Upper lobe of left lung (tissue), 4 donors: ENCODE results near the gene PDZD2.

ENCODE experiments used
- CTCF ChIP-seq, 6 experiments: fragments of 450-650 bp in 4 of 6; fragments of 200-600 bp in 2 of 6; sonication (generic) in 2 of 6; IDR thresholded peaks; one replicate each; pipeline ENCODE4 v1.5.1; 2016 to 2019; ENCODE audit warnings: antibody characterized with exemption in 6 of 6
- POLR2A ChIP-seq, 4 donors: fragments of 450-650 bp; IDR thresholded peaks; one replicate each; pipeline ENCODE4 v1.5.1; 2016 to 2017; ENCODE audit warnings: antibody characterized with exemption in 4 of 4, mild to moderate bottlenecking in 2 of 4
- POLR2AphosphoS5 ChIP-seq, 2 donors: sonication (generic); formaldehyde crosslinking; IDR thresholded peaks; one replicate each; pipeline ENCODE4 v1.5.1; 2017; ENCODE audit warnings: antibody characterized with exemption in 2 of 2

GRCh38 chr5:31753700-31754357 lies 114.9 kb downstream of the PDZD2 start:
- TF ChIP-seq CTCF (IDR thresholded peaks at IDR 0.05) (no peak), POLR2AphosphoS5 (IDR thresholded peaks at IDR 0.05) (no peak), POLR2A (IDR thresholded peaks at IDR 0.05) (no peak)
